Measurements from ENCODE around the gene NXT1. TPM values are rescaled to one million over a fixed set of nuclear protein-coding genes. Genes with fewer than 3 reads are reported as not detected.

The NXT1 gene
- total RNA-seq (ENCODE audit: unreplicated experiment) = 12.6 TPM
- long read RNA-seq, transcript NXT1-201 (2 exons, 1,123 nt) = major isoform, 28 of 30 reads
- long read RNA-seq, partial matches to known transcripts = 2 of 30 reads
- long read RNA-seq, other reads (novel, unspliced or antisense) = 0 of 30 reads

GRCh38 chr20:23350196-23350903 is at the start of gene NXT1:
Gene NXT1 (plus strand): TSS chr20:23350791. CDS start chr20:23354042, 3,251 bp downstream.
- Mint-ChIP-seq H3K4me3 (ENCODE audit: unreplicated experiment) (peak within 1 kb of the TSS; percentile 97), H3K27me3 (ENCODE audit: unreplicated experiment) (peaks cover 5% of the 10 kb centered on the region), H3K4me1 (ENCODE audit: low read depth, unreplicated experiment) (peaks cover 7% of the 10 kb centered on the region), H3K9me3 (ENCODE audit: unreplicated experiment) (peaks cover 15% of the 10 kb centered on the region), H3K27ac (ENCODE audit: unreplicated experiment) (peak within 1 kb of the TSS; percentile 96), H3K36me3 (ENCODE audit: unreplicated experiment) (no peaks in the 10 kb centered on the region)
- peak; percentile 96 for DNase-seq
- TF ChIP-seq, protein P1, sequence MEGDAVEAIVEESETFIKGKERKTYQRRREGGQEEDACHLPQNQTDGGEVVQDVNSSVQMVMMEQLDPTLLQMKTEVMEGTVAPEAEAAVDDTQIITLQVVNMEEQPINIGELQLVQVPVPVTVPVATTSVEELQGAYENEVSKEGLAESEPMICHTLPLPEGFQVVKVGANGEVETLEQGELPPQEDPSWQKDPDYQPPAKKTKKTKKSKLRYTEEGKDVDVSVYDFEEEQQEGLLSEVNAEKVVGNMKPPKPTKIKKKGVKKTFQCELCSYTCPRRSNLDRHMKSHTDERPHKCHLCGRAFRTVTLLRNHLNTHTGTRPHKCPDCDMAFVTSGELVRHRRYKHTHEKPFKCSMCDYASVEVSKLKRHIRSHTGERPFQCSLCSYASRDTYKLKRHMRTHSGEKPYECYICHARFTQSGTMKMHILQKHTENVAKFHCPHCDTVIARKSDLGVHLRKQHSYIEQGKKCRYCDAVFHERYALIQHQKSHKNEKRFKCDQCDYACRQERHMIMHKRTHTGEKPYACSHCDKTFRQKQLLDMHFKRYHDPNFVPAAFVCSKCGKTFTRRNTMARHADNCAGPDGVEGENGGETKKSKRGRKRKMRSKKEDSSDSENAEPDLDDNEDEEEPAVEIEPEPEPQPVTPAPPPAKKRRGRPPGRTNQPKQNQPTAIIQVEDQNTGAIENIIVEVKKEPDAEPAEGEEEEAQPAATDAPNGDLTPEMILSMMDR (IDR thresholded peaks at IDR 0.05; ENCODE audit: partially characterized antibody, unreplicated experiment) = no peak

DNA sequence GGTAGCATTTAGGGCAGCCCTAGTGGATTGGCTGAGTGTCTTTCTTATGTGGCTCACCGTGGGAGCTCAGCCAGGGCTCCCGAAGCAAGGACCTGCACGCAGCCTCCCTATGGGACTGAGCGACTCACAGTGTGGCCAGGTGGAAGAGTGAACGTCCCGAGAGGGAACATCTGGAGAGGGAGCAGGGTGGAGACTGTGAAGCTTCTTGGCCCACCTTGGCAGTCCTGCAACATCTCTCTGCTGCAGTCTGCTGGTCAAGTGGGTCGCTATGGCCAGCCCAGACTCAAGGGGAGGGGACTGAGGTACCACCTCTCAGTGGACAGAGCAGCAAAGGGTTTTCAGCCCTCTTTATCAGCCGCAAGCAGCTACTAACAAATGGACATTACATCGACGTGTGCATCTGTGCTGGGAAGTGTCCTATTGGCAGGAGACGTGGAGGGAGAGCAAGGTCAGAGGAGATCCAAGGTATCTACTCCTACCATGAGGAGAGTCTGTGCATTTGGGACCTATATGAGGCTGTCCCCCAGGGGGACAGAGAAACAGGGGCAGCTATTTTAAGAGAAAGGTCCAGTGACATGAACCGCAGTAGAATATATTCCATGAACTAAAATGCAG is 49.0 kb upstream of the NXT1 start:
- TF ChIP-seq, protein P1 (IDR thresholded peaks at IDR 0.05; ENCODE audit: partially characterized antibody, unreplicated experiment) = no peak
- H3K27me3 Mint-ChIP-seq (ENCODE audit: unreplicated experiment) = peaks cover 6% of the 10 kb centered on the region
- H3K36me3 Mint-ChIP-seq (ENCODE audit: unreplicated experiment) = peaks cover 16% of the 10 kb centered on the region
- H3K9me3 Mint-ChIP-seq (ENCODE audit: unreplicated experiment) = peaks cover 7% of the 10 kb centered on the region
- no peak for DNase-seq
- no peaks in the 10 kb centered on the region for H3K4me1 Mint-ChIP-seq (ENCODE audit: low read depth, unreplicated experiment)
- H3K27ac Mint-ChIP-seq (ENCODE audit: unreplicated experiment) = no peak overlapping the region
- H3K4me3 Mint-ChIP-seq (ENCODE audit: unreplicated experiment) = no peak overlapping the region

- H3K27ac Mint-ChIP-seq (ENCODE audit: unreplicated experiment) = no peak overlapping the region
- DNase-seq = no peak
- peaks cover 6% of the 10 kb centered on the region for H3K9me3 Mint-ChIP-seq (ENCODE audit: unreplicated experiment)
- H3K36me3 Mint-ChIP-seq (ENCODE audit: unreplicated experiment) = peaks cover 16% of the 10 kb centered on the region
- H3K27me3 Mint-ChIP-seq (ENCODE audit: unreplicated experiment) = peaks cover 6% of the 10 kb centered on the region
- no peak overlapping the region for H3K4me3 Mint-ChIP-seq (ENCODE audit: unreplicated experiment)
- H3K4me1 Mint-ChIP-seq (ENCODE audit: low read depth, unreplicated experiment) = no peaks in the 10 kb centered on the region
- TF ChIP-seq, protein P1 (IDR thresholded peaks at IDR 0.05; ENCODE audit: partially characterized antibody, unreplicated experiment) = no peak
Measured at GRCh38 chr20:23302386-23302785, 48.2 kb upstream of the NXT1 start.

DNA sequence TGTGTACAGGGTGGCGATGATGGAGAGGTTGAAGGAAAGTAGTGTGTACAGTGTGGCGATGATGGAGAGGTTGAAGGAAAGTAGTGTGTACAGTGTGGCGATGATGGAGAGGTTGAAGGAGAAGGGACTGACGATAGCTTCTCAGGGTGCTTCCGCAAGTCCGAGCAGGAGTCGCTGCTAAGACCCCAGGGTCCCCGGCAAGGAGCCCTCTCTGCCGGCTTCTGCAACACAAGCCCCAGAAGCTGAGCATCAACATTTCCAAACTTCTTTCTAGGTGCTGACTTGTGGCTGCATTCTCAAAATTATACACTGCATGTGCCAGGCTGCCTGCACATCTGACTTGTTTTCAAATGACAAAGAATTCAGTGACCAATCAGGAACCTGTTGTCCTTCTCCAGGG is 47.8 kb upstream of the NXT1 start:
- Mint-ChIP-seq H3K36me3 (ENCODE audit: unreplicated experiment) (peaks cover 16% of the 10 kb centered on the region), H3K9me3 (ENCODE audit: unreplicated experiment) (peaks cover 6% of the 10 kb centered on the region), H3K4me3 (ENCODE audit: unreplicated experiment) (no peak overlapping the region), H3K4me1 (ENCODE audit: low read depth, unreplicated experiment) (no peaks in the 10 kb centered on the region), H3K27me3 (ENCODE audit: unreplicated experiment) (peaks cover 6% of the 10 kb centered on the region), H3K27ac (ENCODE audit: unreplicated experiment) (no peak overlapping the region)
- TF ChIP-seq, protein P1 (IDR thresholded peaks at IDR 0.05; ENCODE audit: partially characterized antibody, unreplicated experiment) = no peak
- DNase-seq = no peak
